Calu3 (cell line): ENCODE measurements around the gene MIEF1. TPM values are rescaled to one million over a fixed set of nuclear protein-coding genes. Genes with fewer than 3 reads are reported as not detected.
A peak's percentile ranks its signal among the peaks of the same experiment; 100 is the strongest.

Experiments
- BruUV-seq: library from RNA; stranded (reverse); fragments of 400-500 nt; replicated peaks from 2 replicates; lab custom pipeline; 2021; lab: Mats Ljungman, UMichigan
- CTCF ChIA-PET: fragments of 300-600 bp; sonication (Branson Sonifier 250); formaldehyde crosslinking; loops from one replicate; lab custom pipeline; 2022; ENCODE audit warnings: antibody characterized with exemption; lab: Charles Lee
- DNase-seq: peaks from one replicate; pipeline ENCODE4 v3.0.0; 2022
- H3K27ac Mint-ChIP-seq: one replicate; pipeline ENCODE4 v1.8.0; 2022; ENCODE audit warnings: mixed read lengths; ENCODE audit not compliant: unreplicated experiment
- H3K27me3 Mint-ChIP-seq: one replicate; pipeline ENCODE4 v1.8.0; 2022; ENCODE audit warnings: mixed read lengths; ENCODE audit not compliant: unreplicated experiment
- H3K36me3 Mint-ChIP-seq: one replicate; pipeline ENCODE4 v1.8.0; 2022; ENCODE audit warnings: mild to moderate bottlenecking, moderate library complexity, mixed read lengths; ENCODE audit not compliant: insufficient read depth, unreplicated experiment
- H3K4me1 Mint-ChIP-seq: one replicate; pipeline ENCODE4 v1.8.0; 2022; ENCODE audit warnings: mild to moderate bottlenecking, low read depth, mixed read lengths; ENCODE audit not compliant: unreplicated experiment
- H3K4me3 Mint-ChIP-seq: one replicate; pipeline ENCODE4 v1.8.0; 2022; ENCODE audit warnings: mild to moderate bottlenecking, low read depth, moderate library complexity, mixed read lengths; ENCODE audit not compliant: unreplicated experiment
- H3K9me3 Mint-ChIP-seq: one replicate; pipeline ENCODE4 v1.8.0; 2022; ENCODE audit warnings: low read depth, mixed read lengths; ENCODE audit not compliant: unreplicated experiment
- CTCF ChIP-seq: fragments of 200-600 bp; IDR thresholded peaks from one replicate; pipeline ENCODE4 v1.8.0; 2022; ENCODE audit warnings: antibody characterized with exemption; ENCODE audit not compliant: unreplicated experiment
- intact Hi-C: fragments of 100-400 bp; cut with micrococcal nuclease; formaldehyde crosslinking; loops from one replicate; pipeline ENCODE4 v1.10.0; 2022; ENCODE audit not compliant: unreplicated experiment
- total RNA-seq: library from RNA; stranded (reverse); gene quantifications from 2 replicates; pipeline ENCODE4 v1.2.3, GENCODE V29; 2022

Gene MIEF1
- total RNA-seq, 1 experiment from 2014 or later = 39.2 TPM

GRCh38 chr22:39518144-39518786 is 16.2 kb downstream of the MIEF1 start:
- DNase-seq = no peak
- Mint-ChIP-seq H3K9me3 (no peaks in the 10 kb centered on the region), H3K4me3 (peak overlapping the region; percentile 94), H3K4me1 (peaks cover 12% of the 10 kb centered on the region), H3K36me3 (peaks cover 90% of the 10 kb centered on the region), H3K27ac (peak overlapping the region; percentile 98), H3K27me3 (no peaks in the 10 kb centered on the region)
- intact Hi-C loops = no loop called here
- CTCF ChIA-PET = interaction anchor here (1.9 to 2.1 kb wide), 2 partner anchors 11 to 16 kb away, joined by 5 to 6 read pairs; partner anchors contain the start of gene MIEF1
- BruUV-seq = no TSS peak
- no peak for TF ChIP-seq CTCF

GRCh38 chr22:39518996-39519680 is 17.0 kb downstream of the MIEF1 start:
- intact Hi-C loops = no loop called here
- Mint-ChIP-seq H3K4me1 (peaks cover 12% of the 10 kb centered on the region), H3K9me3 (no peaks in the 10 kb centered on the region), H3K4me3 (peak overlapping the region; percentile 94), H3K36me3 (peaks cover 90% of the 10 kb centered on the region), H3K27ac (peak overlapping the region; percentile 98), H3K27me3 (no peaks in the 10 kb centered on the region)
- TF ChIP-seq CTCF = no peak
- CTCF ChIA-PET = interaction anchor here (0.6 to 2.1 kb wide), 5 partner anchors 10 to 1862 kb away, joined by 4 to 13 read pairs (median 5); partner anchors contain the start of genes MIEF1 and TAB1
- no peak for DNase-seq
- BruUV-seq = TSS peak; percentile 87

GRCh38 chr22:39519681-39520225 is 17.7 kb downstream of the MIEF1 start:
- no TSS peak for BruUV-seq

More at GRCh38 chr22:39519681-39520225, 17.7 kb downstream of the MIEF1 start:
- DNase-seq = peak; percentile 97
- Mint-ChIP-seq H3K27ac (peak overlapping the region; percentile 98), H3K36me3 (peaks cover 90% of the 10 kb centered on the region), H3K9me3 (no peaks in the 10 kb centered on the region), H3K4me3 (peak overlapping the region; percentile 94), H3K27me3 (no peaks in the 10 kb centered on the region), H3K4me1 (peaks cover 12% of the 10 kb centered on the region)
- TF ChIP-seq CTCF = no peak
- CTCF ChIA-PET = interaction anchor here (0.6 to 1.2 kb wide), 6 partner anchors 9 to 1862 kb away, joined by 3 to 13 read pairs (median 4); partner anchors contain the start of genes MIEF1 and TAB1
- intact Hi-C loops = loop anchor here (10.0 kb wide), 1 partner anchor 205 kb away; the partner anchor contains the start of gene RPL3
